HL-60/S4 treated with phorbol 12-myristate 13-acetate at 8.2 ng/mL for 4 days and 3 days (cell line): ENCODE measurements around the gene KRT33A.

Experiments
- in situ Hi-C: fragments of 300-500 bp; cut with MboI; formaldehyde crosslinking; loops from 2 replicates; pipeline ENCODE4 v1.15.0; 2022; ENCODE audit warnings: low sequenced_read_pairs

The KRT33A gene

GRCh38 chr17:41331606-41332005 lies 19.0 kb downstream of the KRT33A start:
- in situ Hi-C loops: no loop called here

GRCh38 chr17:41329279-41329948 lies 21.2 kb downstream of the KRT33A start:
- in situ Hi-C loops: loop anchor here (10.0 kb wide), 1 partner anchor 425 kb away; no protein-coding TSS in a partner anchor

GRCh38 chr17:41328207-41328606 lies 22.4 kb downstream of the KRT33A start:
- in situ Hi-C loops: loop anchor here (10.0 kb wide), 1 partner anchor 423 kb away; no protein-coding TSS in a partner anchor

GRCh38 chr17:41327411-41328120 lies 23.1 kb downstream of the KRT33A start:
- in situ Hi-C loops: loop anchor here (10.0 kb wide), 1 partner anchor 423 kb away; no protein-coding TSS in a partner anchor

- in situ Hi-C loops: loop anchor here (10.0 kb wide), 1 partner anchor 422 kb away; no protein-coding TSS in a partner anchor
Measured at GRCh38 chr17:41326173-41327145, 24.2 kb downstream of the KRT33A start.

- in situ Hi-C loops: loop anchor here (10.0 kb wide), 1 partner anchor 421 kb away; no protein-coding TSS in a partner anchor
Measured at GRCh38 chr17:41325611-41326010, 25.0 kb downstream of the KRT33A start.

DNA sequence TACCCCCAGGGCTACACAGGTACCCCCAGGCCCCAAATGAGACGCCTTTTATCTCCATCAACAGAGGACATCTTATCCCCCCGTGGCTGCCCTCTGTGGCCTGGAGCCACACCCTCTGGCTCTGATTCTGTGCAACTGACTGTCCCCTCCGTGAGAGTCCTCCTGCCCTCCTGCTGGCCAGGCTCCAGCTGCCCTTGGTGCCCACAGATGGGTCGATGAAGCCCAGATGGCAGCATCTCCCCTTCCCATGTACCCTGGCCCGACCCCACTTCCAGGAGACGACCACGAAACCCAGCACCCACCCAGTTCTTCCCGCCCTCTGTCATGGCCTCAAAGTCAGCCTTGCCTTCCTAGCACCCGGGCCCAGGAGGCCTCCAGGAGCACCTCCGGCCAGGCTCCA lies 25.5 kb downstream of the KRT33A start:
- in situ Hi-C loops: loop anchor here (10.0 kb wide), 1 partner anchor 420 kb away; no protein-coding TSS in a partner anchor

GRCh38 chr17:41324180-41325075 lies 26.2 kb downstream of the KRT33A start:
- in situ Hi-C loops: loop anchor here (10.0 kb wide), 1 partner anchor 420 kb away; no protein-coding TSS in a partner anchor

DNA sequence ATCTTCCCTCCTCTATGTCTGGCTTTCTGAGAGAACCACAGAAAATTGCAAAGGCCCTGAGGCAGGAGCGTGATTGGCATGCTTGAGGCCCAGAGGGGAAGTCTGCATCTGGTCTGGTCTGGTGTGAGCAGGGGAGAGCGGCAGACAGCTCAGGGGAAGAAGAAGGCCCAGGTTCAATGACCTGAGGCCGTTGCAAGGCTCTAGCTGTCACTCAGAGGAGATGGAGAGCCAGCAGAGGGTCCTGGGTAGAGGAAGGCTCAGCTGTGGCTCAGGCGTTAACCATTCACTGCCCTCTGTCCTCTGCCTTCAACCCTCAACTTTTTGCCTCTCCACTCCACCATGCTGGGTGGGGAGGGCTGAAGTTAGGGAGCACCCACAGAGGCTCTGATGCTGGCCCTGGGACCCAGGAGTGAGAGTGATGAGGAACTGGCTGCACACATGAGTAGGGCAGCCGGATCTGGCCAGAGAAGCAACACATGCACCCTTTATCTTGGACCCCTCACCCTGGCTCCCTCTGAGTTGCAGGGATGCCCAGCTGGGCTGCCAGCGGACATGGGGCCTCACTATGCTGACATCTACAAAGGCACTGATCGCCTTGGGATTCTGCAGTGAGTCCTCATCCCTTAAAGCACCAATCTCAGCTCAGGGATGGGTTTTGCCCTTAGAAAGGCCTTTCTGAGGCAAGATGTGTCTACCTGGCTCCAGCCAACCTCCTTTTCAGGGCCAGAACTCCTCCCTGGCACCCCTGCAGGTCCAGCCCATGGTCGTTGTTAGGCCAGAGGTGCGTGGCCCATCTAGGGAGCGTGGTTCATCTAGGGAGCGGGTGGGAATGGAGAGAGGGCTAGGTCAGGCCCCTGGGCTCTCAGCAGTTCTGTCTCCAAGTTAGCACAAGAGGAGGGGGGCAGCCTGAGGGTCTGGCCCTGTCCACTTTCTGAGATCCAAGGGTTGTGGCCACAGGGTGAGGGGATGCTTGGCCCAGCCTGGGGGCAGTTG lies 27.4 kb downstream of the KRT33A start:
- in situ Hi-C loops: loop anchor here (10.0 kb wide), 1 partner anchor 418 kb away; no protein-coding TSS in a partner anchor

- in situ Hi-C loops: loop anchor here (10.0 kb wide), 1 partner anchor 417 kb away; no protein-coding TSS in a partner anchor
Measured at GRCh38 chr17:41322094-41322902, 28.3 kb downstream of the KRT33A start.

DNA sequence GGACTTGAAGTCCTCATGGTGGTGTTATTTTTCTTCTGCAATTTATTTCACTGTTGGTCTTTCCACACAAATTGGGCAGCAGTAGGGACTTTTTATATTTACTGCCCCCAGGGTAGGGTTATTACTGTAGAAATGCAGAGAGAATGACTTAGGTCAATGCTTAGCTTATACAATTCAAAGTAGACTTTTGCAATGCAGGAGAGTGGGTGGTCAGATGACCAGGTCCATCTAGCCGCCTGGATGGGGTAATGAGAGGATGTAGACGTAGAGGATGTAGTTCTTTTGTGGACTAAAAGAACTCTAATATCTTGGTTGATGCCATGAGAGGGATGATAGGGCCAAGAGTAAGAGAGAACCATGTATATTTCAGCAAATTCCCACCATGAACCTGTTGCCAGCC lies 32.4 kb downstream of the KRT33A start:
- in situ Hi-C loops: no loop called here

- in situ Hi-C loops: no loop called here
Measured at GRCh38 chr17:41315814-41316445, 34.7 kb downstream of the KRT33A start.

DNA sequence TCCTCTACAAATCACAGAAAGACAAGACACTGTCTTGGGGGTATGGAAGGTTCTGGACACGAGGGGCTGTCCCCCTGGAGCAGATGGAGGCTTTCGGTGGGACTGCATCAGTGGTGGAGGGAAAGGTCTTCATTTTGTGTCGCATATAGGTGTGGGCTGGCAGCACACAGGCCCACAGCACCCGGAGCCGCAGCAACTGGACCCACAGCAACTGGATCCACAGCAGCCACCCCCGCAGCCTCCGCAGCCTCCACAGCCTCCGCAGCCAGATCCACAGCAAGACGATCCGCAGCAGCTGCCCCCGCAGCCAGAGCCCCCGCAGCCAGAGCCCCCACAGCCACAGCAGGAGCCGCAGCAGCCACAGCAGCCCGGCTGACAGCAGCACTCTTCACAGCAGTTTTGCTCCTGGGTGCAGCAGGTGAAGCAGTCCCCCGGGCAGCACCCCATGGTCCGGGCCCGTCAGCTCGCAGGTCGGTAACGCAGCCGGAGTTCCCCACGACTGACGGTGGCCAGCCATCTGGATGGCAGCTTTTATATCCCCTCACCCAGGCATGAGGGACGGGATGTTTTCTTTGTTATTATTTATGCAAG lies 35.3 kb downstream of the KRT33A start, which contains the start of gene KRTAP17-1:
Gene KRTAP17-1 (minus strand): TSS at position 507 of the 591 bp plus-strand sequence. CDS start 60 bp downstream, at position 447.
- in situ Hi-C loops: no loop called here

DNA sequence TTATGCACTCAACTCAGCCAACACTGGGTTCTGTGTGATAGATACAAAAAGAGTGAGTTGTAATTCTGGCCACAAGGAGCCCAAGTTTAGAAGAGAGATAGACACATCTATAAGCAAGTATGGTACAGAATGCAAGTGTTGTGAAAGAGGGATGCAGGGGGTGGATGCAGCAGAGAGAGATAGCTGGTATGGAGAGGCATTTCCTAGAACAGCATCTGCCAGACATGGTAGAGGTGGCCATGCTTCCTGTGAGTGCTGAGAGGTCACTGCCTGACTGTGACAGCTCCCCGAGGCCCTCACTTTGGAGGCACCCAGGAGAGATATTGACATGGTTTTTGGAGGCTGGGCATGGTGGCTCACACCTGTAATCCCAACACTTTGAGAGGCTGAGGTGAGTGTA lies 39.5 kb downstream of the KRT33A start:
- in situ Hi-C loops: no loop called here

GRCh38 chr17:41308918-41309359 lies 41.7 kb downstream of the KRT33A start, which contains the start of gene KRTAP16-1:
TSS of gene KRTAP16-1 (minus strand) at chr17:41309309. CDS start at chr17:41309253, 56 bp downstream.
- in situ Hi-C loops: no loop called here

- in situ Hi-C loops: no loop called here
Measured at GRCh38 chr17:41308251-41308917, 42.2 kb downstream of the KRT33A start.
